ENCODE results near the gene WIZ. TPM values are rescaled to one million over a fixed set of nuclear protein-coding genes. Genes with fewer than 3 reads are reported as not detected.

Gene WIZ
- total and polyA plus RNA-seq, 2 donors (not counting 1 experiment from before 2014, with no cell fraction given): 15.0 to 24.8 TPM

- Mint-ChIP-seq H3K9me3 (ENCODE audit: insufficient read depth) (no peaks in the 10 kb centered on the region), H3K27me3 (no peaks in the 10 kb centered on the region), H3K4me3 (no peak overlapping the region), H3K4me1 (no peaks in the 10 kb centered on the region), H3K27ac (no peak overlapping the region)
- DNase-seq (no peak), ATAC-seq (ENCODE audit: low read depth) (no peak)
- no peak overlapping the region for H3K4me3 ChIP-seq (ENCODE audit: control extremely low read depth in 1 of 5, extremely low read depth in 1 of 5, insufficient read depth in 1 of 5, low read depth in 2 of 5, low read length in 4 of 5)
- H3K36me3 ChIP-seq (replicated peaks in 1 of 2; ENCODE audit: control extremely low read depth in 1 of 2, control insufficient read depth in 1 of 2, extremely low read depth in 1 of 2, insufficient read depth in 2 of 2, low read length in 1 of 2): peaks cover 12 to 74% of the 10 kb centered on the region in 2 experiments
- ChIA-PET CTCF (interaction anchor here (0.6 to 1.9 kb wide), 2 partner anchors 36 to 72 kb away, joined by 4 to 7 read pairs; no protein-coding TSS in a partner anchor), POLR2A (no interaction called here)
- 97% methylated on average over 6 of the region's 9 CpGs for WGBS (ENCODE audit: insufficient coverage)
- no peak overlapping the region for H3K9ac ChIP-seq (ENCODE audit: low read length)
- peaks cover 35% of the 10 kb centered on the region for H4K20me1 ChIP-seq (ENCODE audit: control insufficient read depth, insufficient read depth, low read length, poor library complexity, severe bottlenecking)
- no peak for TF ChIP-seq EZH2 (IDR thresholded peaks at IDR 0.05; ENCODE audit: borderline replicate concordance, insufficient read depth, low read depth, low read length, poor library complexity, severe bottlenecking)
- no peak for TF ChIP-seq CTCF (IDR thresholded peaks at IDR 0.05)
- no peaks in the 10 kb centered on the region for H3K27me3 ChIP-seq (replicated peaks in 1 of 4; ENCODE audit: control extremely low read depth in 1 of 4, control insufficient read depth in 3 of 4, insufficient read depth in 4 of 4, low read length in 3 of 4)
- peaks cover 12% of the 10 kb centered on the region for H3K79me2 ChIP-seq (ENCODE audit: control insufficient read depth, insufficient read depth, low read length)
- H3K27ac ChIP-seq (ENCODE audit: low read length in 2 of 2): no peak overlapping the region
- H3K9me3 ChIP-seq (ENCODE audit: control extremely low read depth in 1 of 3, control insufficient read depth in 2 of 3, insufficient read depth in 1 of 3, low read length in 2 of 3): peaks cover 0 to 4% (median 0%) of the 10 kb centered on the region in 3 donors
- H2AFZ ChIP-seq (ENCODE audit: insufficient read depth, low read depth, low read length, poor library complexity, severe bottlenecking): no peak overlapping the region
- no peak overlapping the region for H3K4me2 ChIP-seq (replicated peaks; ENCODE audit: low read depth, low read length, poor library complexity, severe bottlenecking)
- H3K4me1 ChIP-seq (ENCODE audit: control insufficient read depth in 2 of 2, insufficient read depth in 2 of 2, low read length in 2 of 2): no peaks in the 10 kb centered on the region
- intact Hi-C loops (cut with micrococcal nuclease): no loop called here
Observed at GRCh38 chr19:15455996-15456395, 6.2 kb upstream of the WIZ start.

GRCh38 chr19:15453906-15454860 lies 4.4 kb upstream of the WIZ start:
- peaks cover 0 to 4% (median 0%) of the 10 kb centered on the region in 3 donors for H3K9me3 ChIP-seq (ENCODE audit: control extremely low read depth in 1 of 3, control insufficient read depth in 2 of 3, insufficient read depth in 1 of 3, low read length in 2 of 3)
- no peak overlapping the region for H3K27ac Mint-ChIP-seq
- CTCF ChIA-PET: interaction anchor here (1.0 to 1.9 kb wide), 2 partner anchors 21 to 34 kb away, joined by 3 to 7 read pairs; no protein-coding TSS in a partner anchor
- peaks cover 26% of the 10 kb centered on the region for H4K20me1 ChIP-seq (ENCODE audit: control insufficient read depth, insufficient read depth, low read length, poor library complexity, severe bottlenecking)
- intact Hi-C loops (cut with micrococcal nuclease): no loop called here
- peaks cover 9% of the 10 kb centered on the region for H3K79me2 ChIP-seq (ENCODE audit: control insufficient read depth, insufficient read depth, low read length)
- no peak for ATAC-seq (ENCODE audit: low read depth)
- peaks cover 6 to 59% of the 10 kb centered on the region in 2 experiments for H3K36me3 ChIP-seq (replicated peaks in 1 of 2; ENCODE audit: control extremely low read depth in 1 of 2, control insufficient read depth in 1 of 2, extremely low read depth in 1 of 2, insufficient read depth in 2 of 2, low read length in 1 of 2)
- H3K4me1 Mint-ChIP-seq: peaks cover 6% of the 10 kb centered on the region
- DNase-seq: no peak
- H3K27ac ChIP-seq (ENCODE audit: low read length in 2 of 2): no peak overlapping the region
- TF ChIP-seq CTCF (IDR thresholded peaks at IDR 0.05) (no peak), EZH2 (IDR thresholded peaks at IDR 0.05; ENCODE audit: borderline replicate concordance, insufficient read depth, low read depth, low read length, poor library complexity, severe bottlenecking) (no peak)
- H3K4me2 ChIP-seq (replicated peaks; ENCODE audit: low read depth, low read length, poor library complexity, severe bottlenecking): no peak overlapping the region
- no peak overlapping the region for H3K4me3 ChIP-seq (ENCODE audit: control extremely low read depth in 1 of 5, extremely low read depth in 1 of 5, insufficient read depth in 1 of 5, low read depth in 2 of 5, low read length in 4 of 5)
- H2AFZ ChIP-seq (ENCODE audit: insufficient read depth, low read depth, low read length, poor library complexity, severe bottlenecking): no peak overlapping the region
- no peak overlapping the region for H3K4me3 Mint-ChIP-seq
- H3K4me1 ChIP-seq (ENCODE audit: control insufficient read depth in 2 of 2, insufficient read depth in 2 of 2, low read length in 2 of 2): peaks cover under 1 to 6% of the 10 kb centered on the region in 2 donors
- H3K27me3 ChIP-seq (replicated peaks in 1 of 4; ENCODE audit: control extremely low read depth in 1 of 4, control insufficient read depth in 3 of 4, insufficient read depth in 4 of 4, low read length in 3 of 4): no peaks in the 10 kb centered on the region
- no peak overlapping the region for H3K9ac ChIP-seq (ENCODE audit: low read length)
- no peaks in the 10 kb centered on the region for H3K27me3 Mint-ChIP-seq
- WGBS (ENCODE audit: insufficient coverage): 94% methylated on average over 17 of the region's 17 CpGs
- POLR2A ChIA-PET: interaction anchor here (0.6 to 1.1 kb wide), 2 partner anchors 765 to 1680 kb away, joined by 3 to 5 read pairs; no protein-coding TSS in a partner anchor
- H3K9me3 Mint-ChIP-seq (ENCODE audit: insufficient read depth): no peaks in the 10 kb centered on the region

Measured in B cell (primary cell).